SK-MEL-5 (cell line): Measurements from ENCODE around the gene ZNF782. TPM values are rescaled to one million over a fixed set of nuclear protein-coding genes. Genes with fewer than 3 reads are reported as not detected.
"Not testable (repeated sequence)": the region's sequence is repeated elsewhere in the genome, so short reads cannot be mapped to it uniquely, and the experiment has no call there.

ENCODE experiments used
- DNase-seq: peaks from one replicate; pipeline ENCODE4 v3.0.0-alpha.2; 2016; ENCODE audit warnings: low read depth, low spot score
- in situ Hi-C: cut with HindIII; loops from 2 replicates; pipeline ENCODE4 v1.10.0; 2016; ENCODE audit warnings: low sequenced_read_pairs, high pct_unique_total_duplicates, low pct_unique_long_range_greater_than_20kb
- polyA plus RNA-seq, 2 experiments: library from polyadenylated mRNA; depleted of rRNA; stranded (reverse); fragments of >200 nt; gene quantifications; 2 replicates each; pipeline ENCODE4 v1.2.3, GENCODE V29; 2015
- total RNA-seq: library from RNA; depleted of rRNA; stranded (reverse); fragments of >200 nt; shearing (Covaris generic); gene quantifications from 2 replicates; pipeline ENCODE4 v1.2.3, GENCODE V29; 2014; rRNA removed

ZNF782 gene
- 4.4 and 4.8 TPM in 2 replicates for total RNA-seq
- polyA plus RNA-seq (2015; cell fraction: cytosol; rRNA removed), result 2.0 and 3.9 TPM in 2 replicates
- polyA plus RNA-seq (2015; cell fraction: nucleus; rRNA removed), result 14.5 and 16.1 TPM in 2 replicates

- peak; percentile 95 for DNase-seq
- in situ Hi-C loops, result loop anchor here (25.0 kb wide), 1 partner anchor 758 kb away; no protein-coding TSS in a partner anchor
Observed at GRCh38 chr9:96853781-96854650, at the start of gene ZNF782. TSS of gene ZNF782 (minus strand) at chr9:96854514. CDS start at chr9:96851961, 2,553 bp downstream.

GRCh38 chr9:96900010-96900409, 45.7 kb upstream of the ZNF782 start:
- not testable (repeated sequence) for DNase-seq

GRCh38 chr9:96892131-96892530, 37.8 kb upstream of the ZNF782 start:
- in situ Hi-C loops, result no loop called here
- DNase-seq, result no peak

More at GRCh38 chr9:96900010-96900409, 45.7 kb upstream of the ZNF782 start:
- in situ Hi-C loops, result not testable (repeated sequence)

- DNase-seq, result no peak
- in situ Hi-C loops, result no loop called here
Observed at GRCh38 chr9:96888591-96888990, 34.3 kb upstream of the ZNF782 start.

GRCh38 chr9:96885424-96885823, 31.1 kb upstream of the ZNF782 start:
- in situ Hi-C loops, result no loop called here
- DNase-seq, result no peak

- no peak for DNase-seq
- in situ Hi-C loops, result no loop called here
Observed at GRCh38 chr9:96884443-96884842, 30.1 kb upstream of the ZNF782 start.

- no peak for DNase-seq
- in situ Hi-C loops, result no loop called here
Observed at GRCh38 chr9:96883922-96884321, 29.6 kb upstream of the ZNF782 start.

GRCh38 chr9:96877269-96877668, 23.0 kb upstream of the ZNF782 start:
- in situ Hi-C loops, result no loop called here

GRCh38 chr9:96875461-96876142, 21.3 kb upstream of the ZNF782 start:
- in situ Hi-C loops, result no loop called here
- peak; percentile 92 for DNase-seq

More at GRCh38 chr9:96877269-96877668, 23.0 kb upstream of the ZNF782 start:
- DNase-seq, result no peak

GRCh38 chr9:96874947-96875460, 20.7 kb upstream of the ZNF782 start:
- no peak for DNase-seq
- in situ Hi-C loops, result loop anchor here (25.0 kb wide), 1 partner anchor 737 kb away; no protein-coding TSS in a partner anchor

GRCh38 chr9:96874201-96874785, 20.0 kb upstream of the ZNF782 start:
- in situ Hi-C loops, result loop anchor here (25.0 kb wide), 1 partner anchor 738 kb away; no protein-coding TSS in a partner anchor
- DNase-seq, result no peak

GRCh38 chr9:96871176-96871575, 16.9 kb upstream of the ZNF782 start:
- in situ Hi-C loops, result loop anchor here (25.0 kb wide), 1 partner anchor 741 kb away; no protein-coding TSS in a partner anchor
- no peak for DNase-seq

GRCh38 chr9:96868709-96869108, 14.4 kb upstream of the ZNF782 start:
- in situ Hi-C loops, result loop anchor here (25.0 kb wide), 1 partner anchor 744 kb away; no protein-coding TSS in a partner anchor
- DNase-seq, result no peak

- in situ Hi-C loops, result loop anchor here (25.0 kb wide), 1 partner anchor 745 kb away; no protein-coding TSS in a partner anchor
- no peak for DNase-seq
Observed at GRCh38 chr9:96867079-96867804, 12.9 kb upstream of the ZNF782 start.

GRCh38 chr9:96865240-96865639, 10.9 kb upstream of the ZNF782 start:
- DNase-seq, result not testable (repeated sequence)
- in situ Hi-C loops, result loop anchor here (25.0 kb wide), 1 partner anchor 747 kb away; no protein-coding TSS in a partner anchor

- in situ Hi-C loops, result loop anchor here (25.0 kb wide), 1 partner anchor 753 kb away; no protein-coding TSS in a partner anchor
- peak; percentile 74 for DNase-seq
Observed at GRCh38 chr9:96859461-96860198, 5.3 kb upstream of the ZNF782 start.
